NCI-H82 treated with DMSO at 0.1 percent for 48 hours (cell line): ENCODE results near the gene CCDC137.

ENCODE experiments used
- DNase-seq: peaks from one replicate; lab custom pipeline; 2025; ENCODE audit not compliant: unreplicated experiment; lab: John Stamatoyannopoulos, UW

CCDC137 gene

DNA sequence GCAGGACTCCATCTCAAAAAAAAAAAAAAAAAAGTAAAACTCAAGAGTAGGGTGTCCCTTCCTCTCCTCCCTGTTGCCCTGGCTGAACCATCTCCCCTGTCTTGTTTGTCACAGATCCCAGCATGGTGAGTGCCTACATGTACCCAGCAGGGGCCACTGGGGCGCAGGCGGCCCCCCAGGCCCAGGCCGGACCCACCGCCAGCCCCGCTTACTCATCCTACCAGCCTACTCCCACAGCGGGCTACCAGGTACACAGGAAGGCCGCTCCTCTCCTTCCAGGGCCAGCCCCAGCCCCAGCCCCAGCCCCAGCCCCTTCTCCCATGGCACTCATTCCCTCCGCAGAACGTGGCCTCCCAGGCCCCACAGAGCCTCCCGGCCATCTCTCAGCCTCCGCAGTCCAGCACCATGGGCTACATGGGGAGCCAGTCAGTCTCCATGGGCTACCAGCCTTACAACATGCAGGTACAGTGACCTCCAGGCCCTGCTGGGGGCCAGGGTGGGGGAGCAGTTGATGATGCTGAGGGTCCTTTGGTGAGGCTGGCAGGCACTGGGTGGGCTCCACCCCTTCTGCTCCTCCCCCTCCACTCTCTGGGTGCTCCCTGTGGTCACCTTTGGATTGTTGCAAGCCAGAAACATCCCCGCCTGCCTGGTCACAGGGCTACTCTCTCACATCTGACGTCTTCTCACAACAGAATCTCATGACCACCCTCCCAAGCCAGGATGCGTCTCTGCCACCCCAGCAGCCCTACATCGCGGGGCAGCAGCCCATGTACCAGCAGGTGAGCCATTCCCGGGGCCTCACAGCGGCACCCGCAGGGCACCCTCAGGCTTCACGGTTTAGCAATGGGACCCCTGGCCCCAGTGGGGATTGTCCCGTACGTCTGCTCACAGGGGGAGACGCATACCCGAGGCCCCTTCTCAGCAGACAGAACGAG is 34.1 kb downstream of the CCDC137 start:
- DNase-seq = no peak

DNA sequence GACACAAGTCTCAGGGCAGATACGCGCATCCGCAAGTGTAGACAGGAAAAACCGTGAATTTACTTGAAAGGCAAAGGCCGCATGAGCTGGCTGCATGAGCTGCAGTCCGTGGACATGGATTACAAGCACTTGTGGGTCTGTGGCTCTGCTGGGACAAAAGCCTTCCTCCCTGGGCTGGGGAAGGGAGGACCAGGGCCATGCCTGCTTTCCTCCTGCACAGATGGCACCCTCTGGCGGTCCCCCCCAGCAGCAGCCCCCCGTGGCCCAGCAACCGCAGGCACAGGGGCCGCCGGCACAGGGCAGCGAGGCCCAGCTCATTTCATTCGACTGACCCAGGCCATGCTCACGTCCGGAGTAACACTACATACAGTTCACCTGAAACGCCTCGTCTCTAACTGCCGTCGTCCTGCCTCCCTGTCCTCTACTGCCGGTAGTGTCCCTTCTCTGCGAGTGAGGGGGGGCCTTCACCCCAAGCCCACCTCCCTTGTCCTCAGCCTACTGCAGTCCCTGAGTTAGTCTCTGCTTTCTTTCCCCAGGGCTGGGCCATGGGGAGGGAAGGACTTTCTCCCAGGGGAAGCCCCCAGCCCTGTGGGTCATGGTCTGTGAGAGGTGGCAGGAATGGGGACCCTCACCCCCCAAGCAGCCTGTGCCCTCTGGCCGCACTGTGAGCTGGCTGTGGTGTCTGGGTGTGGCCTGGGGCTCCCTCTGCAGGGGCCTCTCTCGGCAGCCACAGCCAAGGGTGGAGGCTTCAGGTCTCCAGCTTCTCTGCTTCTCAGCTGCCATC is 34.9 kb downstream of the CCDC137 start:
- DNase-seq = no peak

DNA sequence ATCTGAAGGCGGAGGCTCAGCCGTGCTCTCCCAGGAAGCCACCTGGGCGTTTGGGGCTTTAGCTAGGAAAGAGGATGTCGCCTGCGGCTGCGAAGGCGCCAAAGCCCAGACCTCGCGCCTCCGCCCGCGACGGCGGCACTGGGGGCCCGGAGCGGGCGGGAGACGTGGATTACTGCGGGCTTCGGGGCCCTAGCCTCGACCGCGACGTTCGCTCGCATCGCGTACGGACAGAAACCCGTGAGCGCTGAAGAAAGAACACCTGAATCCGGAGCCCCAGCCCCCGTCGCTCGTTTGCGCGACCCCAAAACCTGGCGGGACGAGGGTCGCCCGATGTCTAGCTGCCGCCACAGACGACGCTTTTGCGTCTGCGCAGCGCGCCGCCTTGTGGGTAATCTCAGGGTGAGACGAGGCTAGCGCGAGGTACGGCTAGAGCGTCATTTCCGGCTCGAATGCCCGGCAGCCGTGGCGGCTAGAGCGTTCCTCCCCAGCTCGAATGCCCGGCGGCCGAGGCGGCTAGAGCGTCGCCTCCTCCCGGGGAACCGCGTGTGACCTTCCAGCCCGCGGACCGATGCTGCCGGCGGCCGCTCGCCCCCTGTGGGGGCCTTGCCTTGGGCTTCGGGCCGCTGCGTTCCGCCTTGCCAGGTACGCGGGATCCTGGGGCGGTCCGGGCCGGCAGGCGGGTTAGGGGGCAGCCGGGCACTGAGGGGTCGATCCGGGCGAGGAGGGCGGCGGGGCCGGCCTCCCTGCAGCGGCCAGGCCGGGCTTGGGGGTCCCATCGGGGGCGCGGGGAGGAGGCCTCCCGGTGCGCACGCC is 36.6 kb downstream of the CCDC137 start, which contains the start of gene MRPL12:
TSS of gene MRPL12 (plus strand) at position 434 of the 813 bp plus-strand sequence. CDS start at position 569, 135 bp downstream.
- DNase-seq = peak; percentile 85

DNA sequence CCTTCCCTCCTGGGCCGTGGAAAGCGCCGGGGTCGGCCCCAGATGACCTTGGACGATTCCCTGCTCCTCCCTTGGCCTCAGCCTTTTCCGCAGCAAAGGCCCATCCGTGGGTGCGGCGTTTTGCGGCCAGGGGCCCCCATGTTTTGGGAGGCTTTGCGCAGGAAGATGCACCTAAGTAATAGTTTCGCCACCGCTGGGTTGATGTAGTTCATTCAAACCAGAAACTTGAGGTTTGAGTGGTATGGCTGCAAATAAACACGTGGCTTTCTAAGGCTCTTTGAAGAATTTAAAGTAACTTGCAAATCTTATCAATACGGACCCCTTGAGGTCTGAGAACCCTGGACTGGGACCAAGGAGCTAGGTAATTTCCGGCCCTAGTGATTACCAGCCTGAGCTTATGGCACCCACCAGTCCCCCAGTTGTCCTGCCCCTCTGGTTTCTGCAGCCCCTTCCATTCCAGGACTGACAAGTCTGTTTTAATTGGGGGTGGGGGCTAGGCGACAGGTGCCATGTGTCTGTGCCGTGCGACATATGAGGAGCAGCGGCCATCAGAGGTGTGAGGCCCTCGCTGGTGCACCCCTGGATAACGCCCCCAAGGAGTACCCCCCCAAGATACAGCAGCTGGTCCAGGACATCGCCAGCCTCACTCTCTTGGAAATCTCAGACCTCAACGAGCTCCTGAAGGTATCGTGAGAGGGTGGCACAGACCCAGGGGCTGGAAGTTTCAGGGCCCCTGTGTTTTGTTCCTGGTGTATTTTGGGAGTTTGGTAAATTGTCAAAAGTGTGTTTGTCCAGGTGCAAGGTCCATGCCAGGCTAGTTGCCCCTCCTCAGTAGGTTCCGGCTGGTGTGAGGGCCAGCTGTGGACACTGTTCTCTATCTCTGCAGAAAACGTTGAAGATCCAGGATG is 37.5 kb downstream of the CCDC137 start:
- no peak for DNase-seq

DNA sequence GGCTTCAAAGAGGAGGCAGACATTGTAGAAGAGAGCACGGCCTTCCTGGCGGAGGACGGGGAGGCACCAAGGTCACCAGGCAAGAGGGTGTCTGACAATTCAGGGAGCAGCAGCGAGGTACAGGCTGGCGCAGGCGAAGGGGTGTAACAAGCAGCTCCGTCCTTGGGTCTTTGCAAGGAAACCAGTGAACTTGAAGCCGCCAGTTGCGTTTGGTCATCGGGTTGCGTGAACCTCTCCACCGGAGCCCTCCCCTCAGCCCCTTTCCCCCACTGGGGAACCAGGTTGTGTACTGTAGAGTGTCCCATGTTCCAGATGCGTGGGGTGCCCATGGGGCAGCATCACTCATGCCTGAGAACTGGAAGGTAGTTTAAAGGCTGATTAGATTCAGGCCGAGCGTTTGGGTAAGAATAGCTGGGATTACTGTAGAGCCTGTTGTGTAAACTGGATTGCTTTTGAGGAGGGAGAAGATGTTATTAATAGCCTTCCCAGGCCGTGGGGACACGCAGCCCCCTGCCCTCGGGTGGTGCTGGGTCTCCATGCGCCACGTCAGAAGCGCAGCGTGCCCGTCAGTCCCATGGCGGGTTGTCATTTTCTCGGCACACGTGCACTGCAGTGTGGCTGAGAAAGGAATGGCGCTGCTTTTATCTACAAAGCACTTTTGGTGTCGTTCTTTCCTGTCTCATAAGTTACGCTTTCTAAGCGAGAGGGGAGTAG is 39.1 kb downstream of the CCDC137 start:
- DNase-seq = no peak

DNA sequence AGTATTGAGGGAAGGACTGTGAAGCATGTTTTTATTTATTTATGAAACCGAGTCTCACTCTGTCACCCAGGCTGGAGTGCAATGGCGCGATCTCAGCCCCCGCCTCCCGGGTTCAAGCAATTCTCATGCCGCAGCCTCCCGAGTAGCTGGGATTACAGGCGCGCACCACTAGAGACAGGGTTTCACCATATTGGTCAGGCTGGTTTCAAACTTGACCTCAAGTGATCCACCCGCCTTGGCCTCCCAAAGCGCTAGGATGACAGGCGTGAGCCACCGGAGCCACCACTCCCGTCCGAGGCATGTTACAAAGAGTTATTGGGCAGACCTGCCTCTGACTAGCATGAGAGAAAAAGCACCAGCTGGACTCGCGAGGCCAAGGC is 39.7 kb downstream of the CCDC137 start:
- no peak for DNase-seq

DNA sequence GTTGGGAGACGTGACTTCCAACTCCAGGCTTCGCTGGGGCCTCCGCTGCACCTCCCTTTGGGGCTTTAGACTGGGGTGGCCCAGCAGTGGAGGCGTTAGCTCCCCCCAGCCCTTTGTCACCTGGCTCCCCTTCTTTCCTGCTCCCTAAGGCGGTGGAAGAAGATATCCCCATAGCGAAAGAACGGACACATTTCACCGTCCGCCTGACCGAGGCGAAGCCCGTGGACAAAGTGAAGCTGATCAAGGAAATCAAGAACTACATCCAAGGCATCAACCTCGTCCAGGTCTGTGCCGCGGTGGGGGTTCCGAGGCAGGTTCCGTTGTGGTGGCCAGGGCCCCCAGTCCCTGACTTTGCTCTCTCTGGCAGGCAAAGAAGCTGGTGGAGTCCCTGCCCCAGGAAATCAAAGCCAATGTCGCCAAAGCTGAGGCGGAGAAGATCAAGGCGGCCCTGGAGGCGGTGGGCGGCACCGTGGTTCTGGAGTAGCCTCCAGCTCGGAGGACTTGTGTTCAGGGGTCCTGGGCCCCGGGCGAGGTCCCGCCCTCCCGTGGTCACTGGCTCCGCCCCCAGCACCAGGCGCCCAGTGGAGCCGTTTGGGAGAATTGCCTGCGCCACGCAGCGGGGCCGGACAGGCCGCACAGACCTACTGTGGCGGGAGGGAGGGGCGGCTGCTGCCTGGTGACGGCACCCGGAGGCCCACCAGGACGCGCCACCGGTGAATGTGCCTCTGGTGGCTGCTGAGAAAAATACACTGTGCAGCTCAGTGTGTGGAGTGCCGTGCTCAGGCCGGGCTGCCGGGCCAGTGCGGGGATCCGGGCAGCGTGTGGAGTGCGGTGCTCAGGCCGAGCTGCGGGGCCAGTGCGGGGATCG is 40.5 kb downstream of the CCDC137 start:
- DNase-seq = no peak

DNA sequence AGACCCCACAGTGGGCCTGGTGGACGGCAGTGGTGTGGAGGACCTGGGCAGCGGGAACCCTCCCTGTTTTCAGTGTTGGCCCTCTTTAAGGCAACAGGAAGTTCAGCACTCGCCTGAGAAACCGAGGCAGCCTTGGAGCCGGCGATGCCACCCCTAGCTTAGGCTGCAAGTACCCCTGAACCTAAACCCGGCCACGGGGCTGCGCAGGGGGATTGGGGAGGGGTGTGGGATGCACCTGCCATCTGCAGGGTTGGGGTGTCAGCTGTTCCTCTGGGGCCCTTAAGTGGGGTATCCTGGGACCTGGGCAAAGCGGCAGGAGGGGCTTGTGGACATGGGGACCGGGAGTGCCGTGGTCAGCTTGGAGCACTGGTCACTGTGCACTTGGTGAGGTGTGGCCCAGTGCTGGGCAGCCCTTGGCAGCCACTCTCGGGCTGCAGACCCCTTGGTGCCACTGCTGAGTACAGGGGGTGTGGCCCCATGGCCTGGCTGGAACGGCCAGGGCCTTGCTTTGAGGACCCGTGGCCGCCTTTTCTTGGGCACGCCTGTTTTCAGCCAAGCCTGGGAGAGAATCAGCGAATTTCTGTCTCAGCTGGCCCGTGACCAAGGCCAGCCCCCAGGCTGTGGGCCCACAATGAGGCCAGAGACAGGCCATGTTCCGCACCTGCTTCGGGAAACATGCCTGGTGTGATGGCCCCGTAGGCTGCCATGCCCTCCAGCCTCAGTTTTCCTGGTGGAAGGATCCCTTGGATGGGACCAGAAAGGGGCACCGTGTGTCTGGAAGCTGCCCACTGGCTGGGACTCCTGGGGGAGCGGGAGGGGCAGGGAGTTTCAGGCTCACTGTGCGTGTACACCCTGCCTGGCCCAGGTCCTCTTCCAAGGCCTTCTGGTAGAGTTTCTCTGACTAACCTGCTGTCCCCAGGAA is 41.4 kb downstream of the CCDC137 start:
- DNase-seq = no peak

DNA sequence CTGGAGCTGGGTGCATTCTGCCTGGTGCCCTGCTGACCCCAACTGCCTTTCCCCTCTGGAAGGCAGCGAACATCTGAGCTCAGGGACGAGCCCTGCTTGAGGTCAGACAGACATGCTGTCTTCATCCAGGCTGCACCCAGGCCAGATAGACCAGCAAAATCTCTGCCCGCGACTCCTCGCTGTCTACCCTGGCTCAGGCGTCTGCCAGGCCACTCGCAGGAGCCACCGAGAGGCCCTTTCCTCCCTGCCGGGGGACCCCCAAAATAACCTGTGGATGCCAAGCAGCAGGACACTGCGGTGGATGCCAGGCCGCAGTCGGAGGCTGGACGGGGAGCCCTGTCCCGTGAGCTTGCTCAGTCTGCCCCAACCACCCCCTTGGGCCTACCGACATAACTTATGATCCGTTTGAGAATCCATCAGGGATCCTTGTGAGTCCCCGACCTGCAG is 42.2 kb downstream of the CCDC137 start:
- no peak for DNase-seq

DNA sequence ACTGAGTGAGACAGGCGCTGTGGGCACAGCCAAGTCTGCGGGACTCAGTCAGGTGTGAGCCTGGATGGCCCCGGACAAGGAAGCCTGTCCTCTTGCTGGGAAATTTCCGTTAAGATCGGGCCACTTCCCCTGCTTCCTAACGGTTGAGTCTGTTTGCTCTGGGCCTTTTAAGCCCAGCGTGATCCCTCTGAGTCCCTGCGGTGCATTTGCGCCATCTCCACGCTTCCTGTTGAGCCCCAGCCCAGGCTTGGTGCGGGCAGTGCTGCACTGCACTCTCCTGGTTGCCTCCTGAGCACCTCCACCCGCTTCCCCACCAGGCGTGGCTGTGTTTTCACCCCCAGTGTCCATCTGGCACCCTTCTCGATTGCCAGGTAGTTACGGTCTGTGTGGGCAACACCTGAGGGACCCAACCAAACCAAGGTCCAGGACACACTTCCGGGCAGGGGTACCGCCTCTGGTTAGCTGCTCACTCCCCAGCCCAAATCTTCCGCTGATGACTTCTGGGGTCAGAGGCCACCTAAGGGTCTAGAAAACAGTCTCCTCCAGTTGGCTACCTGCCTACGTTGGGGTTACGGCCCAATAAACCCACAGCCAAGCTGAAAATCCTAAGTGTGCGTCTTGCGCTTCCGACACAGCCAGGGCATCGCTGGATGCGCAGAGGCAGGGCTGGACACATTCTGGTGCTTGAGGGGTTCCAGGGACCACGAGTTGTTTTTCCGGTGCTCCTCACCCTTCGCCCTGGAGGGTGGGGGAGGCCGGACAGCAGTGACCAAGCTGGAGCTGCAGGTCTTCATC is 44.2 kb downstream of the CCDC137 start:
- DNase-seq = no peak

DNA sequence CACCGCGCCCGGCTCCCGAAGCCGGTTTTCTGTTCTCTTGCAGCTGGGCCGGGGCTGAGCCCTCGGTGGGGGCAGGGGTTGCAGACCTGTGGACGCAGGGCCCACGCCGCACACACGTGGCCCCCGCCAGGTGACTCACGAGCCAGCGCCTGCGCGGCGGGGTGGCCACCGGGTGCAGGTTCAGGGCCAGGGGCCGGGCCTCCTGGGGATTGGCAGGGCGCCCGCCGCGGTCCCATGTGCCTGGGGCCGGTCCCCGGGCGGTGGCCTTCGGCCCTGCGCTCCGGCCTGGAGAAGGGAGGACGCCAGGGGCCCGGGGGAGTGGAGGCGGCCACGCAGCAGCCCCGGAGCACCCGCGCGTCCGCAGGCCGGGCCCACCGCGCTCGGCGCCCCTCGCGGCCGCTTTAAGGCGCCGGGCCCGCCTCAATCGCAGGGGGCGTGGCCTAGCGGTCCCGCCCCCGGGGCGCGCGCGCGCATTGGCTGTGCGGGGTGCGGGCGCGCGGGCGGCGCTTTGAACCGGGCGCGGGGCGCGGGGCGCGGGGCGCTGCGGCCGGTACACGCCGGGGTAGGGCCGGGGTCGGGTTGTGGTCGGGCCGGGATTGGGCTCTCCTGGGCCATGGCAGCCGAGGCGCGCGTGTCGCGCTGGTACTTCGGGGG is 45.4 kb downstream of the CCDC137 start, which contains the start of gene SLC25A10:
TSS of gene SLC25A10 (plus strand) at position 471 of the 654 bp plus-strand sequence. CDS start at position 614, 143 bp downstream.
- DNase-seq = peak; percentile 61

DNA sequence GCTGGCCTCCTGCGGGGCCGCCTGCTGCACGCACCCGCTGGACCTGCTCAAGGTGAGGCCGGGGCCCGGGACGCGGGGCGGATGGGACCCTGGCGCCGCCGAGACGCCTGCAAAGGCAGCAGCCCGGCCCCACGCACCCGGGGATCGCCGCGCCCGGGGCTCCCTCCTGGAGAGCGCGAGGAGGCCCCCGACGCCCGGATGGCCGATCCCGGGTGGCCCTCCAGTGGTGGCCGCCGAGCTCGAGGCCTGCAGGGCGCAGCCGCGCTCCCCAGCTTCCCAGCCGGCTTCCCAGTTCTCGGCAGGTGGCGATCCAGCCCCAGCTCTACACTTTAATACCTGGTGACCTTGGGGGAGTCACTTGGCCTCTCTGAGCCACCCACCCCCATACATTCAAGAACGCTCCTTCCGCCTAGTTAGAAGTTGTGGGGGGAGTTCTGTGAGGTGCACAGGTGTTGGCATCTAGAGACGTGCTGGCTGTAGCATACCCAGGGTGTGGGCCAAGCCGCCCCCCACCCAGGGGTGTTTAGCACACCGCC is 46.0 kb downstream of the CCDC137 start:
- no peak for DNase-seq

DNA sequence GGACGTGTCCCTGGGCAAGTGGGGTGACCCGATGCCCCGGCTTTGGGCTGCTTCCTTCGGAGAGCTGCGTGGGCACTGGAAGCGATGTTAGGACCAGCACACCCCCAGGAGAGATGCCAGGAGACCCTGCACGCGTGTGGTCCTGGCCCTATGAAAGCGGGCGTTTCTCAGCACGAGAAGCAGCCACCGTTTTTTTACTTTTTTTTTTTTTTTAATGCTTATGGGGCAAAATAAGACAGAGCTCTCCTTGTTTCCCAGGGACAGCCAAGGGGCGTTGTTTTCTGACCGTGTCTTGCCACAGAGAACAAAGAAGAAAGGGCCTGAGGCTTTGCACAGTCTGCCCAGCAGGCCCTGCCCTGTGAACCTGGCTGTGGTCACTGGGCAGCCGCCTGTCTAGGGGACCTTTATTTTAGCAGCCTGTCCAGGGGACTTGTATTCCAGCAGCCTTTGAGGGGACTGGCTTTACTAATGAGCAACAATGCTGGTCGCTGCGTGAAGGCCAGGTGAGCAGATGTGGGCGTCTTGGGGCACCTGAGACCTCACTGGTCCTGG is 46.5 kb downstream of the CCDC137 start:
- no peak for DNase-seq

DNA sequence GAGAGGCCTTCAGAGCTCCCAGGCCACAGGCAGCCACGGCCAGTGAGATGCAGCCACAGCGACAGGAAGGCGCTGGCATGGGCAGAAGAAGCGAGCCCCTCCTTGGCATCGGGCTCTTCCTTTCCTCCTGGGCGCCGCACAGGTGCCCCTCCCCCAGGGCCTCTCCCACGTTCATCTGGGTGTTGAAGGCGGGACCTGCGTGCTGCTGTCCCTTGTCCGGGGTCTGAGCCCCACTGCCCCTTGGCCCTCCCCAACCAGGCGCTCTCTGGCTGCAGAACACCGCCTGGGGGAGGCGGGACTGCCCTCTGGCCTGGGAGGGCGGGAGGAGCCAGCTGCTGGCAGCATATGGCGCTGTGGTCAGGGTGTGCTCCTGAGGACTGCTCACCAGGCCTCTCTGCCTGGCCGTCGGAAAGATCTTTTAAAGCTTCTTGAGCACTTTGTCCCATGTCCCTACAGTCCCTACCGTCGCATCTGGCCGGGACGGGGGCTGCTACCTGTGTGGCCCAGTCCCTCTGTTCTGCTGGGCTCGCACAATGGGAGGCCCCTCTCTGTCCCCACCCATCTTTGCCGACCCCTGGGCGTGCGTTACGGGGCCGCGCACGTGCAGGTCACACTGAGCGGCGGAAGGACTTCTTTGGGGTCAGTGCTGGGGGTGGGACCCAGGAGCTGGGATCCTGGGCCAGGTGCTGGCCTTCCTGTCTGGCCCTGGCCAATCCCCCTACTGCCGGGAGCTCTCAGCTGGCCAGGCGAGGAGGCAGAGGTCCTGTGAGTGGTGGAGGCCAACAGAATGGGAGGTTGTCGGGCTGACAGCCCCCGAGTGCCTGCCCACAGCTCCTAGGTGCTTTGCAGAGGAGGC is 47.2 kb downstream of the CCDC137 start:
- DNase-seq = no peak
